HG02642 (cell line): ENCODE results near the gene CD74.
A peak's percentile ranks its signal among the peaks of the same experiment; 100 is the strongest.

ENCODE experiments used
- ATAC-seq: cut with Tn5 transposase; IDR thresholded peaks from one replicate; pipeline ENCODE4 v1.9.1; 2021; ENCODE audit warnings: mild to moderate bottlenecking; ENCODE audit not compliant: unreplicated experiment, poor library complexity

CD74 gene

DNA sequence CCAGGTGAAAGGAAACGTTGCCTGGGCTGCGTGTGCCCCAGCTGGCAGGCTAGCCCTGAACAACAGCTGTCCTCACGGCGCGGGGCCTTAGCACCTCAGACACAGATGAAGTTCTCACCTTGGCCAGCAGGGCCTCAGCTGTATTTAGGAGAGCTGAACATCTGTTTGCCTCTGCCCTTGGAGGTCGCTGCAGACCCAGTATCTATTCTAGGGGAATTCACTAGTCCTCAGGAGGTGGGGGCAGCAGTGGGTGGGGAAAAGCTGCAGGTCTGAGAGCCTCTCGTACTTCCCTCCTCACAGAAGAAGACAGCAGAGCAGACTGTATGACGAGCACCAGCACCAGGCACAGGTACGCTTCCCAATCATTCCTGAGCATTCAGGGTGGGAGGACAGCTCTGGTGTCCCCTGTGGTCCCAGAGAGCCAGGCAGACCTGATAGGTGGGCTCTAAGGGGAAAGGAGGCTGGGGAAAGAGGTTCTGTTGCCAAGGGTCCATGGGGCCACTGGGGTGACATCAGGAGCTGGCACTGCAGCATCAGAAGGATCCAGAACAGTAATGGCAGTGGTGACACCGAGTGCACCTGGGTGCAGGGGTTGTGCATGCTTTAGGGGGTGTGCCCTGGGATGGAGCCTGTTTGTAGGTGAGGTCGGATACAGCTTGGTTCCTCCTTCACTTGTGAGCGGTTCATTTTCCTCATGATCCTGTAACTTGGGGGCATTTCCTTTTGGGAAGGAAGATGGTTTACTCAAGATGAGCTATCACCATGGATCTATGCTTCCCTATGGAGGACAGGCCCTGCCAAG, 13.8 kb downstream of the CD74 start:
- peak; percentile 66 for ATAC-seq

DNA sequence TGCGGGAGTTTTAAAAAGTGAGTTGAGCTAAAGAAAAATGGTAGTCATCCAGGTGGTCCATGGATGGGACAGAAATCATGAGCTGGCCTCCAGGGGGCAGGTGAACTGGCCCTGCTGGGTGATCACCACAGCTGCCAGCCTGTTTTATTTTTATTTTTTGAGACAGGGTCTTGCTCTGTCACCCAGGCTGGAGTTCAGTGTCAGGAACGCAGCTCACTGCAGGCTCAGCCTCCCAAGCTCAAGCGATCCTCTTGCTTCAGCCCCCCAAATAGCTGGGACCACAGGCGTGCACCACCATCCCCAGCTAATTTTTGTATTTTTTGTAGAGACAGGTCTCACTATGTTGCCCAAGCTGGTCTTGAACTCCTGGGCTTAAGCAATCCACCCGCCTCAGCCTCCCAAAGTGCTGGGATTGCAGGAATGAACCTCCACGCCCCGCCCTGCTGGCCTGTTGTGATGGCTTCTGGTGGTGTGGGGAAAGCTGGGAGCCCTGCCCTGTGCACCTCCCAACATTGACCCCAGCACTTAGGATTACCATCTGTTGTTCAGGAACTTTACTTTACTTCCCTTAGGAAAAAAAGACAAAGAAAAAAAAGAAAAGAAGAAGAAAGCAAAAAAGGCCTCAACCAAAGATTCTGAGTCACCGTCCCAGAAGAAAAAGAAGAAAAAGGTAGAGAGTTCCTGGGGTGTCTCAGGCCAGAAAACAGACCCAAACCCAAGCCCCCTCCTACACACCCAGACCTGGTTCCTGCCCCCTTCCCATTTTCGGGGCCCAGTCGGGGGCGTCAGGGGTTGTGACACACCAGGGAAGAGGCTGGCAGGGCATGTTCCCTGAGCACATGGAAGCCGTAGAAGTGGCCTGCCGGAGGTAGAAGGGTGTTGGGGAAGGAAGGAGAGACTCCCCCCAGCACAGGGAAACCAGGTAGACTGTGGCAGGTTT, 14.7 kb downstream of the CD74 start:
- peak; percentile 2 for ATAC-seq

DNA sequence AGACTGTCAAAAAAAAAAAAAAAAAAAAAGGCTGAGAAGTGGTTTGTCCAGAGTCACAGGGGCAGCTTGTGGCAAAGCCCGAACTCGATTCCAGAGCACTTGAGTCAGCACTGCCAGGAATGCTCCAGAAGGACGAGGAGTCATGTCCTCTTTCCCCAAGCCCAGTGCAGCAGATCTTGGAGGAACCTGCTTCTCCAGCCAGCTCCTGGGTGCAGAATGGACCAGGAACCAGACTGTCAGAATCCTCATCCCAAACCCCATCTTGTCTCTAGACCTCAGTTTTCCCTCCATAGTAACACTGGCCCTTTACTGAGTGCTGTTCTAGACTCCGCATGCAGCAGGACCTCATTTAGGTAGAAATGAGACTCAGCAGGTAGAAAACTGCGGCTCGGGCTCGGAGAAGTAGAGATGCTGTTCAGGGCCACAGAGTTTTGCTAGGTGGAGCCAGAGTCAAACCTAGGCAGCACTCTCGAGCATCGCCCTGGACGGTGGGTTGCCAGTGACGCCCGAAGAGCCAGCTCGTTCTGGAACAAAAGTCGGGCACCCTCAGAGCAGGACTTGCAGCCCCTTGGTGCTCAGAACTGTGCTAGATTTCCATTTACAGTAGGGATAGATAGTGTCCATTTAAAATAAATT, 15.4 kb downstream of the CD74 start:
- no peak for ATAC-seq

DNA sequence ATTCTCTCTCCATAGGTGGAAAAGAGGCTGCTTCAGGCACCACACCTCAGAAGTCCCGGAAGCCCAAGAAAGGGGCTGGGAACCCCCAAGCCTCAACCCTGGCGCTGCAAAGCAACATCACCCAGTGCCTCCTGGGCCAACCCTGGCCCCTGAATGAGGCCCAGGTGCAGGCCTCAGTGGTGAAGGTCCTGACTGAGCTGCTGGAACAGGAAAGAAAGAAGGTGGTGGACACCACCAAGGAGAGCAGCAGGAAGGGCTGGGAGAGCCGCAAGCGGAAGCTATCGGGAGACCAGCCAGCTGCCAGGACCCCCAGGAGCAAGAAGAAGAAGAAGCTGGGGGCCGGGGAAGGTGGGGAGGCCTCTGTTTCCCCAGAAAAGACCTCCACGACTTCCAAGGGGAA, 16.4 kb downstream of the CD74 start:
- no peak for ATAC-seq

DNA sequence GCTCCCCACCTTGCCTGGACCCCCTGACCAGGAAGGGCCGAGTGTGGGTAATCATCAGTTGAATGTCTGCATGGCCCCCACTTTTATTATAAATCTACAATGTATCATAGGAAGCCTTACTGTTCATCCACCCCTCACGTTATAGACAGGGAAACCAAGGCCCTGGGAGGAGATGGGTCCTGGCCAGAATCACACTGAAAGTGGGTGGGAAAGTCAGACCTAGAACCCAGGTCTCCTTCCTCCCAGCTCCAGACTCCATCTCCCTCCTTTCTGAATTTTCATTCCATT, 17.1 kb downstream of the CD74 start:
- no peak for ATAC-seq

DNA sequence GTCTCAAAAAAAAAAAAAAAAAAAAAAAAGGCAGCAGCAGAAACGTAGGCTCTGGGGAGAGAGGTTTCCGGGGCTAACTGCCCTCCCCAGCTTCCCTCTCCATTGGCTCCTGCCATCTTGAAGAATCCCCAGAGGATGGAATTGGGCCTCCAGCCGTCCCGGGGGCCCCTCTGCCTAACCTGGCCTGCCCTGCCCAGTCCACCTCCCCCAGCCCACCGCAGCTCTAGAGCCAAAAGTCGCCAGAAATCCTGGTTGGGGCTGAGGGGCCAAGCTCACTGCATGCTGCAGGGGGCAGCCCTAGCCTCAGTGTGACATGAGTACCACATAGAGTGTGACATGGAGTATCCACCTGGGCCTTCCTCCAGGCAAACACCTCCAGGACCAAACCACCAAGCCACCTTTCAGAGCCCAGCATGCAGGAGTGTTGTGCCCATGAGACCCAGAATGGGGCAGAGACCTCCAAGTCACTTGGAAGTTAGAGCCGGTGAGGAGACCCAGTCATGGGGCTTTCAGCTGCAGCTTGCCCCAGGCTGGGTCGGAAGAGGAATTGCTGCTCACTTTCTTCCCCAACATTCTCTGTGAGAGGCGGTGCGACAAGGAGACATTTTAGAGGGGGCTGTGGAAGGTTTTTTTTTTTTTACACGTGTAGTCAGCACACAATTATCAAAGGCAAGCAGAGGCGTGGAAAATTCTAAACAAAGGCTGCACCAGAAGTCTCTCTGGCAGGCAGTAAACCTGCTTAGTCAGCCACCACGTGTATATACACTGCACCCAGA, 17.6 kb downstream of the CD74 start:
- no peak for ATAC-seq

DNA sequence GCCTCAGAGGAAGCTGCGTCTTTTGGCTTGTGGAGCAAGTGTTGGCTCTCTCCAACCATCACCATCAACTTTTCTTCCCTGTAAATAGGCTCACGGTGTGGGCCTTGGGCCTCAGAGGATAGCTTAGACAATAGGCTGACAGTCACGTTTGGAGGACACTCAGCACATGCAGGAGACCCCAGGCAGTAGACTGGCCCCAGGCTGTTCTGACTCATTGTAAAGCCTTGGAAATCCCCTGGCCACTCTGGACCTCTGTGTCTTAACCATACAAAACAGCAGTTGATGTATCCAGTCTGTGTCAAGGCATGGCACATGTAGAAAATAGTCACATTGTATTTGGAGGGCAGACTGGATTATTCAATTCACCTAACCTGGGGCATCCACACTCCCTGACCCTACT, 18.6 kb downstream of the CD74 start:
- peak; percentile 48 for ATAC-seq

DNA sequence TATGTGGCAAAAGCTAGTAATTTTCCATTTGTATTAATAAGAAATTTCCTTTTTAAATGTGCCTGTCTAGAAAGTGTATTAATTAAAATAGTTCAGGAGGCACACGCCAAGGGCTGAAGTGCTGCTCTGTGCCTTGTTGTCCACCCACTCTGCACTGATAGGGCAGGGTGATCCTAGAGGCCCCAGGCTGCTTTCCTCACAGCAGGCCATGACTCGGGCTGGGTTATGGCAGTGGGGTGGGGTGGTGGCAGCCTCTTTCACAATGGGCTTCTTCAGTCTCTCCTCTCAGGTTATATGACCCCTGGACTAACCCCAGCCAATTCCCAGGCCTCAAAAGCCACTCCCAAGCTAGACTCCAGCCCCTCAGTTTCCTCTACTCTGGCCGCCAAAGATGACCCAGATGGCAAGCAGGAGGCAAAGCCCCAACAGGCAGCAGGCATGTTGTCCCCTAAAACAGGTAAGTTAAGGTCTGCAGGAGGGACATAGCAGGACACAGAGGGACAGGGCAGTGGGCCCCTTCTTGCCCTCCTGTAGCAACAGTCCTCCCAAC, 19.5 kb downstream of the CD74 start:
- ATAC-seq, result no peak

DNA sequence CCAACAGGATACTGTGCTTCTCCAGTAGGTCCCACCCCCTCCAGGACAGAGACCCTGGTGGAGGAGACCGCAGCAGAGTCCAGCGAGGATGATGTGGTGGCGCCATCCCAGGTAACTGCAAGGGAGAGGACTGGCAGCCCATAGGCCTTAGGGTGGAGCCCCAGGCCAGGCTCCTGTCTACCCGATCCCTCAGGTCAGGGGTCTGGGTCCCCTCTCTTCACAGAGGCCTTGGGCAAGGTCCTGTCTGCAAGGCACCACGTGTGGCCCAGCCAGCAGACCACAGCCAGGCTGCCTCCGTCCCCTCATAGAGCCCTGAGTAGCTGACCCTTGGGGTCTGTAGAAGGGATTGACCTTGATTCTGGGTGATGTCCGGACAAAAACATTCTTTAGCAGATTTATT, 20.0 kb downstream of the CD74 start:
- no peak for ATAC-seq

DNA sequence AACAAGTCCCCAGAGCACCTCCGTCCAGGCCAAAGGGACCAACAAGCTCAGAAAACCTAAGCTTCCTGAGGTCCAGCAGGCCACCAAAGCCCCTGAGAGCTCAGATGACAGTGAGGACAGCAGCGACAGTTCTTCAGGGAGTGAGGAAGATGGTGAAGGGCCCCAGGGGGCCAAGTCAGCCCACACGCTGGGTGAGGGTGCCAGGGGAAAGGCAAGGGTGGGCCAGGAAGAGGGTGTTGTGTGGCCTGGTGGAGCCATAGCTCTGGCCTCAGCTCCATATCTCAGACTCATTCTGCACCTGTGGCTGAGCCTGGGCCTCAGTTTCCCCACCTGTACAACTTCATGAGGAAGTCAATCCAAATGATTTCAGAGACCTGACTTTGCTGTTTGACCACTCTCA, 20.7 kb downstream of the CD74 start:
- no peak for ATAC-seq

DNA sequence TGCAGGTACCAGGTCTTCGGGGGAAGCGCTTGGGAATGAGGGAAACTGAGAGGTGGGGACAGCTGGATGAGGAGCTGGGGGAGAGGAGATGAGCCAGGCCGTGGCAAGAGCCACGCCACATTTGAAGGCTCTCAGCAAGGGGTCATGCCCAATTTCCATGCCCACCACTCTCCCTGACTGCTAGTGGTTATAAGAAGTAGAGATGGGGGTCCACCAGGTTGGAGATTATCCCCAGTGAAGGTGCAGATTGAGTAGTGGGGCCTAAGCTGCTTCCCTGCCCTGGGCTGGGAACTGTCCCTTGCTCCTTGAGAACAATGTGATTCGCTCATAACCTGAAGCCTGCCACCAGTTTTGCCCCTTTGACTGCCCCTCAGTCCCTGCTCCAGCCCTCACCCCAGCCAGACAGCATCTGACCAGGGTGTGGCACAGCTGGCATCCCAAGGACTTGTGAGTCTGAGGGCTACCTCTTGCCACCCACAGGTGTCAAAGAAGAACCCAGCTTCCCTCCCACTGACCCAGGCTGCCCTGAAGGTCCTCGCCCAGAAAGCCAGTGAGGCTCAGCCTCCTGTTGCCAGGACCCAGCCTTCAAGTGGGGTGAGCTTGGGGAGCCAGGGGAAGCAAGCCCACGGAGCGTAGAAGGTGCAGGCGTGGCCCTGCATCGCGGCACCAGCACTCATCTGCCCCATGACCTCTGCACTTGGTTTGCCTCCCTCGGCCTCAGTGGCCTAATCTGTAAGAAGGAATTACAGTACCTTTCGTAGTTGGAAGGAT, 21.5 kb downstream of the CD74 start:
- ATAC-seq, result no peak

DNA sequence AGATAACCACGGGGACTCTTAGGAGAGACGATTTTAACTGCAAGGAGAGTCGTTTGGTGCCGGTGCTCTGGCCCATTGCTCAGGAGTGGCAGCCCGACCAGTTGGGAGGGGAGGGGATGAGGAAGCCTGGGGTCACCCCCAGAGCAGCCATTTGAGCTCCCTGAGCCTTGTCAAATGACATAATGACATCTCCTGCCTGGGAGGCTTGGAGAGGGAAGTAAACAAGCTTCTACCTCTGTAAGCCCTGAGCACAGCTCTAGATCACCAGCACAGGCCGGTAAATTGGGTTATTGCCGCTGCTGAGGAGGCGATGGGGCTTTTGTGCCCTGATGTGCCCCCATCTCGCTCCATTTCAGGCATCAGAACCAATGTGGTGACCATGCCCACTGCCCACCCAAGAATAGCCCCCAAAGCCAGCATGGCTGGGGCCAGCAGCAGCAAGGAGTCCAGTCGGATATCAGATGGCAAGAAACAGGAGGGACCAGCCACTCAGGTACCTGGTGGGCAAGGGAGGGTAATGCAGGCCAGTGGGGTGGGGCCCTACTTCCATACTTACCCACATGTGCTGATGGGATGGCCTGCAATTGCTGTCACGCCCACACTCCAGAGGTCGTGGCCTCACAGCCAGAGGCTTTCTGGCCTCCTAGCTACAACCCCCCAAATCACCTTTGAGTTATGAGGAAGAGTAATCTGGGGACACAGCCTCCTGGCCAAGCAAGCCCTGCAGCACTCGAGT, 23.0 kb downstream of the CD74 start:
- no peak for ATAC-seq

DNA sequence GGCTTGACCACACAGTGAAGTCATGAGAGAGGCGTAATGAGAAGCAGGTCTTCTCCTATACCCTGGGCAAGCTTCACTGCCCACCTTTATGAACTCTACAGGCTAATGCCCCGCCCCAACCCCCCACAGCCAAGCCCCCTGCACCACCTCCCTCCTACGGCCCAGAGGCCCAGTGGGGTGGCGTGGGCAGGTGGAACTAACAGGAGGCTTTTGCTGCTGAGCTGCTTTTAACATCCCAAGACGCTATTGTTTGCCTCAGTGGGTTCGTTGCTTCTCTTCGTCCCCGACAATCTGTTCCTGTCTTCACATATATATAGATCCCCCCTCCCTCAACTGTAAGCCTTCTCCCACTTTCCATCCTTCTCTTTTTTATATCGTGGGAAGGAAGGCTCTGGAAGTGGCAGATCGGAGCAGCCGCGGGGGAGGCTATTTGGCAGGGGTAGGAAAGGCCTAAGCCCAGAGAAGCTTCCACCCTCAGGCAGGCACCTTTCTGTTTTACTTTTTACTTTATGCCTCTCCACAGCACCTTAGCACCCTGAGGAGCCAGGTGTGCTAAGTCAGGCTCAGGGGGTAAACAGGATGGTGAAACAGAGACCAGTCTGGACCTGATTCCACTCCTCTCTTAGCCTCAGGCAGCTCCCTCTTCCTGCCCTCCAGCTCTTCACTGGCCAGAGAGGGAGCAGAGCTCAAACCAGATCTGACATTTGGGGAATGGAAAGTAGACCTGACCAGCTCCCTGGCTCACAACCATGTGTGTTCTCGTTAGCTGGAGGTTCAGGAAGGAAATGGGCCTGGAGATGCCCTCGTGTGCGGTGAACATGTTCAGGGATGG, 26.5 kb downstream of the CD74 start:
- no peak for ATAC-seq

DNA sequence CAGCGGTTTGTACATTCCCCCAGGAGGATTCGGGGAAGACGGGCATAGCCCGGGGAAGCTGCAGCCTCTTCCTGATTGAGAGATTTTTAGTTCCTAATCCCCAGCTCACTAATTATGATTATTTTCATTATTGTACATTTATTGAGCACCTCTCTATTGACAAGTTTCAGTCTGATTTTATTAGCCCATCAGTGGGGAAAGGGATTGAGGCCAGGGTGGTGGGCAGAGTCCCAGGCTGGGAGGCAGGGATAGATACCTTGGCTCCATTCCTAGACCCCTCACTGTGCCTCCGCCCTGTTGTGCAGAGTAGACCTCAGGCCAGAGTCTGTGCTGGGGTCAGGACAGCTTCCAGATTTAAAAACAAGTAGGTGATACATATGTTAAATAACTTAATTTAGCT, 28.0 kb downstream of the CD74 start:
- ATAC-seq, result no peak

DNA sequence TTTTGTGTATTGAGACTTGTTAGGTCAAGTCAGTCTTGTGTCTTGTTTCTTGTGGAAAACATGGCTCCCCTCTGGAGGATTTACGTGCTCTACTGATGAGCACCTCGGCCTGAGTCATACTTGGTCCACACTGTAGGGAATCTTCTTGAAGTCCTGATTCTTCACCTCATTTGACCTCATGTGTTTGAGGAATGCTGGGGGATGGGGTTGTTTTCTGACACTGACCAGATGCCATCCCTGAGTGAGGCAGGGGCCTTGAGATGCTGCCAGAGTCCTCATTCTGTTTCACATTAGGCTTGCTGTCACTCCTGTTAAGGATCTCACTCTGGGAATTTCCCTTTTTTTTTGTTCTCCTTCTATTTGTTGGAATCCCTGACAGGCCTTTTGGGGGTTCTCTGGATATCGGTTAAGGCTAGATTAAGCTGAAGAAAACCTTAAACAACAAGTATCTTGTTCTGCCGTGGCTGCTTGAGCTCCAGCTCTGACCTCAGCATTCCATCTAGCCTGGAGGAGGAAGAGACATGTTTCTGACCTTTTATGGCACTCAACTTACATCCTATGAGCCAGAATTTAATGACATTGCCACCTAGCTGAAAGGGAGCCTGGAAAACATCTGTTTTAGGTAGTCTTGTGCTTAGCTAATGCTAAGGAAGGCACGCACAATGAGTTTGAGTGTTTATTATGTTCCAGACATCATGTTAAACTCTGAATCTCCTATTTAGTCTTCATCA, 34.6 kb downstream of the CD74 start:
- no peak for ATAC-seq

DNA sequence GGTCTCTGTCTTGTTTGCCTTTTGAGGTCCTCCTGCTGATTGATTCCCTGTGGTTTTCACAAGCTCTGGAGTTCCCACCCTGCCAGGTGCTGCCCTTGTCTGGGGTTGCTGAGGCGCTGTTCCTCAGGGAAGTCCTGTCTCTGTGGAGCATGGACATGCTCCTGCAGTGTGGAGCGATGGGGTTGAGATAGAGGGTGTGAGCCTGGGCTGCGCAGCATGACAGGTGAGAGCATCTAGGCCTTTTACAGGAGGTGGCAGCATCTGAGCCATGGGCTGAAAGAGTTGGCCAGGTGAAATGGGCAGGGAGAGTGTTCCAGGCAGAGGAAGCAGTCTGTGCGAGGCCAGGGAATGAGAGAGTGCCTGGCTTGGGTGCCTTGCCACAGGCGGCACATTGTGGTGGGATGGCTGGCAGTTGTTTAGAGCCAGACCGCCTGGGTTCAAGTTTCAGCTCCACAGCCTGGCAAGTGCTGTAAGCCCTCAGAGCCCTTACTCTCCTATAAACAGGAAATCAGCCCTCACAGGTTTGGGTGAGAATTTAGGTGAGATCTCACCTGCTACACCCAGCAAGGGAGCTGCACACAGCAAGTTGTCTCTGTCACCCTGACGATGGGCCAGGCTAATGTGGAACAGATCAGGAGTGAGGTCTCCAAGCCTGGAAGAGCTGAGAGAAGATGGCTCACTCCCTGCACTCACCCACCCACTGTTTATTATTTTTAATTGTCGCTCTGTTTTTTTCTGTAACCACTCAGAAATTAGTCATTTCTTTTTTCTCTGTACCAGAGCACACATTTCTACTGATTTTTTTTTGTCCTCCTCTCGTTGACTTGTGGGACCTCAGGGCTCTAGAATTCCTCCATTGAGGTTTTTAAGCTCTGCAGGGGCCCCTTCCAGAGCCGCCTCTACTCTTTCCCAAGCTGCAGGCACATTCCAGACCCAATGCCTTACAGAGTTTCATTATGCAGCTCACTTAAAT, 35.6 kb downstream of the CD74 start:
- no peak for ATAC-seq
